Caco-2 (cell line): ENCODE results near the gene ZNF407. TPM values are rescaled to one million over a fixed set of nuclear protein-coding genes. Genes with fewer than 3 reads are reported as not detected.

Experiments used
- BruUV-seq: library from RNA; stranded (reverse); fragments of 400-500 nt; replicated peaks from 2 replicates; lab custom pipeline; 2021; lab: Mats Ljungman, UMichigan
- CTCF ChIA-PET: fragments of 300-600 bp; sonication (Branson Sonifier 250); formaldehyde crosslinking; loops from one replicate; lab custom pipeline; 2022; ENCODE audit warnings: antibody characterized with exemption; lab: Charles Lee
- POLR2A ChIA-PET: fragments of 300-600 bp; sonication (Branson Sonifier 250); formaldehyde crosslinking; loops from one replicate; lab custom pipeline; 2022; ENCODE audit warnings: antibody characterized with exemption; lab: Charles Lee
- DNase-seq, 2 experiments: peaks; one replicate each; pipeline versions ENCODE4 v3.0.0 to v3.0.0-alpha.2; 2020 to 2022
- H3K27me3 ChIP-seq: replicated peaks from 2 replicates; pipeline ENCODE4 v1.6.0; 2011; ENCODE audit warnings: low read length; ENCODE audit not compliant: control insufficient read depth, insufficient read depth
- H3K36me3 ChIP-seq: 2 replicates; pipeline ENCODE4 v1.5.1; 2011; ENCODE audit warnings: low read length; ENCODE audit not compliant: control insufficient read depth, insufficient read depth
- H3K4me1 ChIP-seq: fragments of 250-450 bp; sonication (Bioruptor Pico); 2 replicates; pipeline ENCODE4 v1.5.1; 2020; ENCODE audit warnings: mild to moderate bottlenecking
- H3K4me3 ChIP-seq: 2 replicates; pipeline ENCODE4 v1.5.1; 2011; ENCODE audit warnings: low read depth, mild to moderate bottlenecking, control low read depth, low read length
- H3K9me3 ChIP-seq: fragments of 250-450 bp; sonication (Bioruptor Pico); 2 replicates; pipeline ENCODE4 v1.5.1; 2020; ENCODE audit warnings: mild to moderate bottlenecking, moderate library complexity
- H3K27ac Mint-ChIP-seq: one replicate; pipeline ENCODE4 v1.8.0; 2022; ENCODE audit warnings: mixed read lengths; ENCODE audit not compliant: unreplicated experiment
- H3K27me3 Mint-ChIP-seq: one replicate; pipeline ENCODE4 v1.8.0; 2022; ENCODE audit warnings: mixed read lengths; ENCODE audit not compliant: insufficient read depth, unreplicated experiment
- H3K36me3 Mint-ChIP-seq: one replicate; pipeline ENCODE4 v1.8.0; 2022; ENCODE audit warnings: mild to moderate bottlenecking, mixed read lengths; ENCODE audit not compliant: insufficient read depth, unreplicated experiment
- H3K4me1 Mint-ChIP-seq: one replicate; pipeline ENCODE4 v1.8.0; 2022; ENCODE audit warnings: low read depth, mixed read lengths; ENCODE audit not compliant: unreplicated experiment
- H3K4me3 Mint-ChIP-seq: one replicate; pipeline ENCODE4 v1.8.0; 2022; ENCODE audit warnings: mild to moderate bottlenecking, moderate library complexity, mixed read lengths; ENCODE audit not compliant: unreplicated experiment
- H3K9me3 Mint-ChIP-seq: one replicate; pipeline ENCODE4 v1.8.0; 2022; ENCODE audit warnings: mixed read lengths; ENCODE audit not compliant: unreplicated experiment
- intact Hi-C: fragments of 100-400 bp; cut with micrococcal nuclease; formaldehyde crosslinking; loops from one replicate; pipeline ENCODE4 v1.10.0; 2022; ENCODE audit not compliant: unreplicated experiment
- total RNA-seq: library from RNA; stranded (reverse); gene quantifications from 2 replicates; pipeline ENCODE4 v1.2.3, GENCODE V29; 2022
- TF ChIP-seq, protein P1 (sequence below), 2 experiments: fragments of 200-600 bp in 1 of 2; IDR thresholded peaks; 1 replicate in 1 of 2; 2 replicates in 1 of 2; pipeline versions ENCODE4 v1.5.1 to v1.8.0; 2011 to 2022; ENCODE audit warnings: antibody characterized with exemption in 1 of 2, control low read depth in 1 of 2, inconsistent platforms in 1 of 2, low read depth in 1 of 2, low read length in 1 of 2, mild to moderate bottlenecking in 1 of 2, moderate library complexity in 1 of 2; ENCODE audit not compliant: insufficient read depth in 1 of 2, severe bottlenecking in 1 of 2, unreplicated experiment in 1 of 2

The ZNF407 gene
- total RNA-seq, 1 experiment from 2014 or later: 4.7 TPM

DNA sequence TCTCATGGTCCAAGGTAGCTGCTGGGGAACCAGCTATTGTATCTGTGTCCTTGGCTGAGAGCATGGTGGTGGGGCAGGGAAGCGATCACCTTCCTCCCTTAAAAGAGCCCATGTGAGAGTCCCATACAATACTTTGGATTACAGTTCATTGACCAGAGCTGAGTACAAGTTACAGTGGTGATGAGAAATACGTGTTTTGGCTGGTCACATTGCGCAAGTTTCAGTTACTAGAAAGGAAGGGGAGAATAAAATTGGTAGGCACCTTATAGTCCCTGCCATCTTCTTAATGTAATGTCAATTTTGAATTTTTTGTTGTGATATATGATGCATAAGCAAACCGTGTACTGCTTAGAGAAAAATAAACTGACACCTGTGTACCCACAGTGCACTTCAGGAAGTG lies 67.7 kb downstream of the ZNF407 start:
- H3K36me3 ChIP-seq: no peaks in the 10 kb centered on the region
- no peaks in the 10 kb centered on the region for H3K9me3 ChIP-seq
- DNase-seq: no peak
- Mint-ChIP-seq H3K9me3 (no peaks in the 10 kb centered on the region), H3K4me3 (no peak overlapping the region), H3K27ac (no peak overlapping the region), H3K27me3 (no peaks in the 10 kb centered on the region), H3K36me3 (no peaks in the 10 kb centered on the region), H3K4me1 (no peaks in the 10 kb centered on the region)
- no peaks in the 10 kb centered on the region for H3K27me3 ChIP-seq
- H3K4me3 ChIP-seq: no peak overlapping the region
- CTCF ChIA-PET: no interaction called here
- BruUV-seq: no TSS peak
- TF ChIP-seq, protein P1, sequence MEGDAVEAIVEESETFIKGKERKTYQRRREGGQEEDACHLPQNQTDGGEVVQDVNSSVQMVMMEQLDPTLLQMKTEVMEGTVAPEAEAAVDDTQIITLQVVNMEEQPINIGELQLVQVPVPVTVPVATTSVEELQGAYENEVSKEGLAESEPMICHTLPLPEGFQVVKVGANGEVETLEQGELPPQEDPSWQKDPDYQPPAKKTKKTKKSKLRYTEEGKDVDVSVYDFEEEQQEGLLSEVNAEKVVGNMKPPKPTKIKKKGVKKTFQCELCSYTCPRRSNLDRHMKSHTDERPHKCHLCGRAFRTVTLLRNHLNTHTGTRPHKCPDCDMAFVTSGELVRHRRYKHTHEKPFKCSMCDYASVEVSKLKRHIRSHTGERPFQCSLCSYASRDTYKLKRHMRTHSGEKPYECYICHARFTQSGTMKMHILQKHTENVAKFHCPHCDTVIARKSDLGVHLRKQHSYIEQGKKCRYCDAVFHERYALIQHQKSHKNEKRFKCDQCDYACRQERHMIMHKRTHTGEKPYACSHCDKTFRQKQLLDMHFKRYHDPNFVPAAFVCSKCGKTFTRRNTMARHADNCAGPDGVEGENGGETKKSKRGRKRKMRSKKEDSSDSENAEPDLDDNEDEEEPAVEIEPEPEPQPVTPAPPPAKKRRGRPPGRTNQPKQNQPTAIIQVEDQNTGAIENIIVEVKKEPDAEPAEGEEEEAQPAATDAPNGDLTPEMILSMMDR (IDR thresholded peaks at IDR 0.05; ENCODE audit: insufficient read depth in 1 of 2, low read depth in 1 of 2, low read length in 1 of 2, severe bottlenecking in 1 of 2, unreplicated experiment in 1 of 2): no peak
- intact Hi-C loops: no loop called here
- POLR2A ChIA-PET: no interaction called here
- no peaks in the 10 kb centered on the region for H3K4me1 ChIP-seq

DNA sequence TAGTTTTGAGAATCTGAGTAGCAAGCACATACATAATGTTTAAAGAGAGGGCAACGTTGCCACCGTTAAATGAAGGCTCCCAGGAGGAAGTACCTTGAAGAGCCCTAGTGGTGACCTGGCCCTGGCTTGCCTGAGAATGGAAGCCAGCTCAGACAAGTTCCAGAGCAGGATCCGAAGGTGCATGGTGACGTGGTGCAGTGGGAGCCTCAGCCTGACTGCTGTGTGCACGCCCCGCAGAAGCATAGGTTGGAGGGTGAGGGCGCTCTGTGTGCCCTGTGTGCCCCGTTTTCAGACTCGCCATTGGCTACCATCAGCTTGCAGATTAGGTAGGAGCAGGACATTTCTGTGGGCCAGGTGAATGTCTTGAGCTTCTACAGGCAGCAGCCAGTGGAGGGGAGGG lies 68.2 kb downstream of the ZNF407 start:
- Mint-ChIP-seq H3K27ac (no peak overlapping the region), H3K4me3 (no peak overlapping the region), H3K4me1 (no peaks in the 10 kb centered on the region), H3K9me3 (no peaks in the 10 kb centered on the region), H3K36me3 (no peaks in the 10 kb centered on the region), H3K27me3 (no peaks in the 10 kb centered on the region)
- H3K4me3 ChIP-seq: no peak overlapping the region
- intact Hi-C loops: no loop called here
- H3K4me1 ChIP-seq: no peaks in the 10 kb centered on the region
- H3K9me3 ChIP-seq: no peaks in the 10 kb centered on the region
- no peaks in the 10 kb centered on the region for H3K36me3 ChIP-seq
- H3K27me3 ChIP-seq: no peaks in the 10 kb centered on the region
- no TSS peak for BruUV-seq
- CTCF ChIA-PET: no interaction called here
- DNase-seq: no peak
- TF ChIP-seq, protein P1 (IDR thresholded peaks at IDR 0.05; ENCODE audit: insufficient read depth in 1 of 2, low read depth in 1 of 2, low read length in 1 of 2, severe bottlenecking in 1 of 2, unreplicated experiment in 1 of 2): no peak
- POLR2A ChIA-PET: no interaction called here

DNA sequence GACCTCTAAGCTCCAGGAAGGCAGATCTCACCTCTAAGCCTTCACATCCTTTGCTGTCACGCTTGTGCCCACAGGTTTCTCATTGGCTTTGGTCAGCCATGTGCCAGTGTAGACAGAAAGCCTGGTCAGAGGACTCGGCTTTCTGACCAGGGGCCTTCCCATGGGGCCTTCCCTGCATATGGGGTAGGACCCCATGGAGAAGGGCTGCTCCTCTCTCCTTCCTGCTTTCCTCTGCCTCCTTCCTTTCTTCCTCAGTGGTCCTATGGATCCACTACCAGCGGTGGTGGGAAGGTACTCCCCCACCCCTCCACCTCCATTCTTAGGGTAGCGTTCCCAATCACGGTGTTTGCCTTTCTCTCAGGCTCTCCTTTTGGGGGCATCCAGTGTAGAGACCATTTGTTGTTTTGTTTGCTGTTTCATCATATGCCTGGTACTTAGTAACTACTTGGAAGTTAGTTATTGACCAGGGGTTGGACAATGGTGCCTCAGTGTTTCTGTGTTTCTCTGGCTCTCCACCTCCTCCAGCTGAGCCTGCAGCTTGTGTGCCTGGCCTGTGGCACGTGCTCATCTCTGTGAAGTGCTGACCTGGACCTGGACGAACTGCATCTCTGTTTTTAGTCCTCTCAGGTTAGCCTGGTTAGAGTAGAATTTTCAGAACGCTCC lies 71.6 kb downstream of the ZNF407 start:
- H3K27me3 Mint-ChIP-seq: no peaks in the 10 kb centered on the region
- Histone ChIP-seq H3K27me3 (no peaks in the 10 kb centered on the region), H3K36me3 (no peaks in the 10 kb centered on the region), H3K4me1 (no peaks in the 10 kb centered on the region), H3K9me3 (no peaks in the 10 kb centered on the region), H3K4me3 (no peak overlapping the region)
- TF ChIP-seq, protein P1 (IDR thresholded peaks at IDR 0.05; ENCODE audit: insufficient read depth in 1 of 2, low read depth in 1 of 2, low read length in 1 of 2, severe bottlenecking in 1 of 2, unreplicated experiment in 1 of 2): no peak
- no peaks in the 10 kb centered on the region for H3K36me3 Mint-ChIP-seq
- no peak for DNase-seq
- intact Hi-C loops: no loop called here
- POLR2A ChIA-PET: no interaction called here
- BruUV-seq: no TSS peak
- no peaks in the 10 kb centered on the region for H3K4me1 Mint-ChIP-seq
- H3K27ac Mint-ChIP-seq: no peak overlapping the region
- H3K4me3 Mint-ChIP-seq: no peak overlapping the region
- no peaks in the 10 kb centered on the region for H3K9me3 Mint-ChIP-seq
- CTCF ChIA-PET: no interaction called here
